HepG2 (cell line): ENCODE measurements around the gene SLFN13.

Source experiments
- MBD4 ChIP-seq: IDR thresholded peaks from 2 replicates; pipeline ENCODE4 v1.6.1; 2012; ENCODE audit warnings: low read length, inconsistent platforms, borderline replicate concordance
- RAD21 ChIP-seq: fragments of 450-650 bp; formaldehyde crosslinking; IDR thresholded peaks from 2 replicates; pipeline ENCODE4 v1.5.0; 2020; ENCODE audit warnings: mild to moderate bottlenecking
- ZBTB1 ChIP-seq: sonication (generic); formaldehyde crosslinking; IDR thresholded peaks from 2 replicates; pipeline ENCODE4 v1.4.0; 2020; ENCODE audit warnings: missing genetic modification reagents, borderline replicate concordance
- ZBTB20 ChIP-seq: sonication (generic); formaldehyde crosslinking; IDR thresholded peaks from 2 replicates; pipeline ENCODE4 v1.8.1; 2023; ENCODE audit warnings: missing genetic modification reagents, low read depth, mild to moderate bottlenecking, borderline replicate concordance
- ZNF30 ChIP-seq: sonication (generic); formaldehyde crosslinking; IDR thresholded peaks from 2 replicates; pipeline ENCODE4 v1.5.0; 2020; ENCODE audit warnings: mild to moderate bottlenecking, missing genetic modification reagents

- TF ChIP-seq MBD4 (no peak), ZBTB1 (CRISPR knock-in tag) (no peak), RAD21 (CRISPR knock-in tag) (no peak), ZNF30 (CRISPR knock-in tag) (no peak), ZBTB20 (CRISPR knock-in tag) (no peak)
Measured at GRCh38 chr17:35488991-35489390, 40.4 kb upstream of the SLFN13 start.
